ENCODE results near the gene ADCK2.

- no peak for TF ChIP-seq POLR2A (IDR thresholded peaks at IDR 0.05; ENCODE audit: low read length)
- no peak for TF ChIP-seq GATA1 (IDR thresholded peaks at IDR 0.05; ENCODE audit: low read depth, low read length)
These were observed 16.7 kb downstream of the ADCK2 start for GRCh38 chr7:140689199-140690152.

Measured in erythroblast (primary cell).